Measurements from ENCODE around the gene LINGO3.

- TF ChIP-seq NBN (IDR thresholded peaks at IDR 0.05) (no peak), SRF (IDR thresholded peaks at IDR 0.05; ENCODE audit: low read depth in 2 of 2, low read length in 2 of 2) (no peak), RCOR1 (conservative IDR thresholded peaks at IDR 0.05; ENCODE audit: low read depth, low read length) (no peak), RBBP5 (conservative IDR thresholded peaks at IDR 0.05) (no peak), CTCF (IDR thresholded peaks at IDR 0.05 in 2 of 3, conservative IDR thresholded peaks at IDR 0.05 in 1 of 3; ENCODE audit: control insufficient read depth in 2 of 3, extremely low read depth in 1 of 3, insufficient read depth in 1 of 3, low read depth in 3 of 3, low read length in 3 of 3) (no peak), POLR2A (IDR thresholded peaks at IDR 0.05; ENCODE audit: low read depth, low read length) (peak; percentile 17; the same call in 1 of the 2 replicates), ZNF592 (IDR thresholded peaks at IDR 0.05) (no peak), POLR2AphosphoS2 (IDR thresholded peaks at IDR 0.05; ENCODE audit: low read depth, low read length) (no peak), RAD21 (IDR thresholded peaks at IDR 0.05; ENCODE audit: insufficient read depth, low read depth, low read length) (no peak), GATAD2B (conservative IDR thresholded peaks at IDR 0.05; ENCODE audit: low read depth) (no peak), E2F4 (IDR thresholded peaks at IDR 0.05; ENCODE audit: low read depth, low read length) (no peak), MAX (IDR thresholded peaks at IDR 0.05; ENCODE audit: low read depth, low read length) (no peak)
Observed at GRCh38 chr19:2270157-2270422, 37.9 kb downstream of the LINGO3 start.

Data from GM12878 (cell line).